RWPE2 (cell line): ENCODE data around the gene FGF22.
"Not testable (repeated sequence)": the region's sequence is repeated elsewhere in the genome, so short reads cannot be mapped to it uniquely, and the experiment has no call there.

Experiments used
- ATAC-seq: fragments of 200-7000 bp; cut with Tn5 transposase; 3 replicates; pipeline ENCODE4 v1.9.1; 2021; ENCODE audit warnings: low read depth
- DNase-seq: peaks from one replicate; pipeline ENCODE4 v3.0.0-alpha.2; 2020; ENCODE audit warnings: low spot score
- H3K27ac ChIP-seq: fragments of 450-650 bp; 2 replicates; pipeline ENCODE4 v1.5.1; 2017; ENCODE audit warnings: mild to moderate bottlenecking; ENCODE audit not compliant: poor library complexity, severe bottlenecking
- H3K27me3 ChIP-seq: fragments of 250-450 bp; sonication (Bioruptor Pico); 2 replicates; pipeline ENCODE4 v1.5.1; 2021; ENCODE audit warnings: mild to moderate bottlenecking, moderate library complexity; ENCODE audit not compliant: insufficient read depth, poor library complexity, severe bottlenecking
- H3K36me3 ChIP-seq: fragments of 250-450 bp; sonication (Bioruptor Pico); 2 replicates; pipeline ENCODE4 v1.5.1; 2020; ENCODE audit warnings: low read depth, mild to moderate bottlenecking, moderate library complexity
- H3K4me1 ChIP-seq: fragments of 250-450 bp; sonication (Bioruptor Pico); 2 replicates; pipeline ENCODE4 v1.5.1; 2021; ENCODE audit warnings: mild to moderate bottlenecking, moderate library complexity; ENCODE audit not compliant: insufficient read depth, poor library complexity, severe bottlenecking
- H3K4me3 ChIP-seq: fragments of 250-450 bp; sonication (Bioruptor Pico); 2 replicates; pipeline ENCODE4 v1.5.1; 2021; ENCODE audit warnings: mild to moderate bottlenecking, moderate library complexity; ENCODE audit not compliant: severe bottlenecking
- H3K9me3 ChIP-seq: fragments of 250-450 bp; sonication (Bioruptor Pico); 2 replicates; pipeline ENCODE4 v1.5.1; 2021; ENCODE audit warnings: mild to moderate bottlenecking, moderate library complexity; ENCODE audit not compliant: severe bottlenecking
- TF ChIP-seq, protein P1 (sequence below): fragments of 450-650 bp; IDR thresholded peaks from one replicate; pipeline ENCODE4 v1.5.1; 2017; ENCODE audit warnings: mild to moderate bottlenecking, moderate library complexity; ENCODE audit not compliant: poor library complexity, severe bottlenecking

Gene FGF22

DNA sequence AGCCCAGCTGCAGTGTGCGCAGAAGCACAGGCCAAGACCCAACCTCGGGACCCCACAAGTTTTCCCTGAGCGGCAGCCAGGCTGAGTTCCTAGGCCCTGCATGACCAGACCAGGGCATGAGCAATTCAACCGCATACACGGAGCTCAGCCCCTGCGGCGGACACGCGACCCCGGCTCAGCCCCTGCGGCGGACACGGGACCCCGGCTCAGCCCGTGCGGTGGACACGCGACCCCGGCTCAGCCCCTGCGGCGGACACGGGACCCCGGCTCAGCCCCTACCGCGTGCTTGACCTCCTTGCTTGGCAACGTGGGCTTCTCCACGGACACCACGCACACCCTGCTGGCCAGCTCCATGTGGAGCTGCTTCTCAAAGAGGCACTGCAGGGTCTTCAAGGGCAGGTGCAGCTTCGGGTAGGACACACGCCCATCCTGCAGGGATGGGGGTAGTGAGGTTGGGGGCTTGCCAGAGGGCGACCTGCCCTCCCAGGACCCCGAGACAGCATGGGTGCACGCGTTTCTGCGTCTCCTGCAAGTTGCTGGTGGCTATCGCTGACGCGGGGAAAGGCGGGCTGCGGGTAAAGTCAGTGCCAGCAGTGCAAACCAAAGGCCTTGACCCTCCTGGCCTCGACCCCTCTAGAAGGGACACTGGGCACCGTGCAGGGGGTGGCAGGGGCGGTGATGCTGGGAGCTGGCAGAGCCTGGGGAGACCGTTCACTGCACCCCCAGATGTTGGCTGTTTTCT is 16.3 kb upstream of the FGF22 start:
- DNase-seq (no peak), ATAC-seq (no peak)
- Histone ChIP-seq H3K36me3 (peaks cover 22% of the 10 kb centered on the region), H3K27me3 (no peaks in the 10 kb centered on the region), H3K27ac (no peak overlapping the region), H3K4me1 (no peaks in the 10 kb centered on the region), H3K9me3 (no peaks in the 10 kb centered on the region), H3K4me3 (no peak overlapping the region)
- TF ChIP-seq, protein P1, sequence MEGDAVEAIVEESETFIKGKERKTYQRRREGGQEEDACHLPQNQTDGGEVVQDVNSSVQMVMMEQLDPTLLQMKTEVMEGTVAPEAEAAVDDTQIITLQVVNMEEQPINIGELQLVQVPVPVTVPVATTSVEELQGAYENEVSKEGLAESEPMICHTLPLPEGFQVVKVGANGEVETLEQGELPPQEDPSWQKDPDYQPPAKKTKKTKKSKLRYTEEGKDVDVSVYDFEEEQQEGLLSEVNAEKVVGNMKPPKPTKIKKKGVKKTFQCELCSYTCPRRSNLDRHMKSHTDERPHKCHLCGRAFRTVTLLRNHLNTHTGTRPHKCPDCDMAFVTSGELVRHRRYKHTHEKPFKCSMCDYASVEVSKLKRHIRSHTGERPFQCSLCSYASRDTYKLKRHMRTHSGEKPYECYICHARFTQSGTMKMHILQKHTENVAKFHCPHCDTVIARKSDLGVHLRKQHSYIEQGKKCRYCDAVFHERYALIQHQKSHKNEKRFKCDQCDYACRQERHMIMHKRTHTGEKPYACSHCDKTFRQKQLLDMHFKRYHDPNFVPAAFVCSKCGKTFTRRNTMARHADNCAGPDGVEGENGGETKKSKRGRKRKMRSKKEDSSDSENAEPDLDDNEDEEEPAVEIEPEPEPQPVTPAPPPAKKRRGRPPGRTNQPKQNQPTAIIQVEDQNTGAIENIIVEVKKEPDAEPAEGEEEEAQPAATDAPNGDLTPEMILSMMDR: no peak

DNA sequence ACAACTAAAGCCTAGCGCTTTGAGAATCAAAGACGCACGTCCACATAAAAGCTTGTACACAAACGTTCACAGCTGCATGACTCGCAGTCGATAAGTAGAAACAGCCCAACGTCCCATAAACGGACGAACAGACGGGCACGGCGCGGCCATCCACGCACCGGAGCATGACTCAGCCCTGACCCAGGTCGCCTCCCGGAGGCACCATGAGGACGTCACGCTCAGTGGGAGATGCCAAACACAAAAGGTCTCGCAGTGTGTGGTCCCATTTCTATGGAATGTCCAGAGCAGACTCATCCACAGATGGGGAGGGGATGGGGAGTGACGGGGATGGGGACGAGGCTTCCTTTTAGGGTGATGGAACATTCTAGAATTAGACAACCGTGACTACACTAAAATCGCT is 15.7 kb upstream of the FGF22 start:
- H3K9me3 ChIP-seq: no peaks in the 10 kb centered on the region
- no peaks in the 10 kb centered on the region for H3K27me3 ChIP-seq
- H3K4me1 ChIP-seq: no peaks in the 10 kb centered on the region
- ATAC-seq (0 out of 3 replicates have a peak, but pooled peaks have one; percentile 14), DNase-seq (no peak)
- peaks cover 28% of the 10 kb centered on the region for H3K36me3 ChIP-seq
- no peak overlapping the region for H3K4me3 ChIP-seq
- TF ChIP-seq, protein P1: no peak
- no peak overlapping the region for H3K27ac ChIP-seq

DNA sequence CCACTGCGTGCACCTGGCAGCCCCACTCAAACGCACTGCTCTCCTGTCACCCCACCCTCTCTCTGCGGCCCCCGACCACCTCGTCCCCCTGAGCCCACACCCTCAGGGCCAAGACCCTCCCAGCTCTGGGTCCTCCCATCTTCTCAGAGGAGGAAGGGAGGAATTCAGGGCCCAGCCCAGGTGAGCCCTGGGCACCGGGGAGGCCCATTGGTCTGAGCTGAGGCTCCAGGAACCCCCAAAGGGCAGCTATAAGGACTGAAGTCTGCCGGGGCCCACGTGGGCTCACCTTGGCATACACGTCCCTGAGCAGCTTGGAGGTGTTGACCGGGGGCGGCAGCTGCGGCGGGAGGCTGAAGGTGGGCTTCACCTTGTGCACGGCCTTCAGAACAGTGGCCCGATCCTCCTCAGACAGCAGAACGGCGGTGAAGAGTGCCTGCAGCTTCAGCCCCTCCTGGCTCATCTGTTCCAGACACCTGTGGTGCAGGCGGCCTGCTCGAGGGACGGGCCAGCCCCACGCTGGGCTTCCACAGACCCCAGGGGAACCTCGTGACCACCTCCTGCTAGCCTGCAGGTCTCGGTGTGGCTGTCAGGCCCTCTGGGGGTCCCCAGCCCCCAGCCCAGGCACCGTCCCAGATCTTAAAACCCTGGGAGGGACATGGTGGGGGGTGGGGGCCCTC is 15.1 kb upstream of the FGF22 start:
- DNase-seq (no peak), ATAC-seq (no peak)
- TF ChIP-seq, protein P1: no peak
- Histone ChIP-seq H3K27me3 (no peaks in the 10 kb centered on the region), H3K4me3 (no peak overlapping the region), H3K36me3 (peaks cover 32% of the 10 kb centered on the region), H3K4me1 (no peaks in the 10 kb centered on the region), H3K27ac (no peak overlapping the region), H3K9me3 (no peaks in the 10 kb centered on the region)

DNA sequence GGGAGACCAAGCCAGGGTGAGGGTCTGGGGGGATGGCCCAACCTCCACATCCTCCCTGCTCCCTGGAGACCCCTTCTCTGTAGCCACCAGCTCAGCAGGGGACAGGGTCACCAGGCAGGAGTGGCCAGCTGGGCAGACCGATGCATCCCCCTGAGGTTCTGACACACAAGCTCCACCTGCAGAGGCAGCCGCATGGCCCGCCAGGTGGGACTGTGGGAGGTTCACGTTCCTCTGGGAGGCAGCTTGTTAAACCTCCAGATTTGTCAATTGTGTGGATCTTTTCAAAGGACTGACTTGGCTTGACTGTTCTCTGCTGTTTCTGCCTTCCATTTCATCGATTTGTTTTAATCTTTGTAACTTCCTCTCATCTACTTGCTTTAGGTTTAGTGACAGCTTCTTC is 14.4 kb upstream of the FGF22 start:
- H3K4me3 ChIP-seq: no peak overlapping the region
- peaks cover 29% of the 10 kb centered on the region for H3K36me3 ChIP-seq
- H3K27me3 ChIP-seq: no peaks in the 10 kb centered on the region
- H3K27ac ChIP-seq: no peak overlapping the region
- no peaks in the 10 kb centered on the region for H3K9me3 ChIP-seq
- no peaks in the 10 kb centered on the region for H3K4me1 ChIP-seq
- DNase-seq (no peak), ATAC-seq (no peak)
- TF ChIP-seq, protein P1: no peak

DNA sequence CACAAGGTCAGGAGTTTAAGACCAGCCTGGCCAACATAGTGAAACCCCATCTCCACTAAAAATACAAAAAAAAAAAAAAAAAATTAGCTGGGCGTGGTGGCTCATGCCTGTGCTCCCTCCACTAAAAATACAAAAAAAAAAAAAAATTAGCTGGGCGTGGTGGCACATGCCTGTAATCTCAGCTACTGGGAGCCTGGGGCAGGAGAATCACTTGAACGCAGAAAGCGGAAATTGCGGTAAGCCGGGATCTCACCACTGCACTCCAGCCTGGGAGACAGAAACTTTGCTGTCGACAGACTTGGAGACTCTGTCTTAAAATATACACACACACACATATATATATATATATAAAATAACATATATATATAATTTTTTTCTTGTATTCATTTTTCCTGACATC is 13.1 kb upstream of the FGF22 start:
- not testable (repeated sequence) for DNase-seq, H3K4me1 ChIP-seq

More for the DNA sequence above, 13.1 kb upstream of the FGF22 start:
- H3K4me3 ChIP-seq, H3K9me3 ChIP-seq, H3K27me3 ChIP-seq, H3K27ac ChIP-seq, ATAC-seq: not testable (repeated sequence)
- peaks cover 37% of the 10 kb centered on the region for H3K36me3 ChIP-seq
